Stimulated activated CD4-positive, alpha-beta T cell treated with anti-CD3 and anti-CD28 coated beads, Interleukin-1b, Interleukin-23, amount 100 ng/mL, for 4 hours (primary cell): ENCODE measurements around the gene PCDHGA12.
A peak's percentile ranks its signal among the peaks of the same experiment; 100 is the strongest.
"Not testable (repeated sequence)": the region's sequence is repeated elsewhere in the genome, so short reads cannot be mapped to it uniquely, and the experiment has no call there.

ENCODE experiments used
- DNase-seq, 2 donors: peaks; one replicate each; pipeline ENCODE4 v3.0.0-alpha.2; 2020; ENCODE audit warnings: low read depth in 2 of 2

PCDHGA12 gene

GRCh38 chr5:141430332-141431113 is at the start of gene PCDHGA12:
Gene PCDHGA12 (plus strand): TSS chr5:141430507. CDS start chr5:141430760, 253 bp downstream.
- no peak for DNase-seq

- no peak for DNase-seq
These were observed 47.6 kb upstream of the PCDHGA12 start, which contains the start of gene PCDHGA7 for GRCh38 chr5:141382469-141383294. Gene PCDHGA7 (plus strand): TSS chr5:141382742. CDS start chr5:141382900, 158 bp downstream.

GRCh38 chr5:141383345-141383744 is 47.0 kb upstream of the PCDHGA12 start:
- no peak for DNase-seq

GRCh38 chr5:141384471-141385267 is 45.6 kb upstream of the PCDHGA12 start:
- DNase-seq = no peak

- not testable (repeated sequence) for DNase-seq
These were observed 42.6 kb upstream of the PCDHGA12 start, which contains the start of gene PCDHGB4 for GRCh38 chr5:141387557-141388311. Gene PCDHGB4 (plus strand): TSS chr5:141387698. CDS start chr5:141387885, 187 bp downstream.

- no peak for DNase-seq
These were observed 41.6 kb upstream of the PCDHGA12 start for GRCh38 chr5:141388661-141389060.

- DNase-seq = no peak
These were observed 40.9 kb upstream of the PCDHGA12 start for GRCh38 chr5:141389153-141390042.

- no peak for DNase-seq
These were observed 37.7 kb upstream of the PCDHGA12 start, which contains the start of gene PCDHGA8 for GRCh38 chr5:141392429-141393198. Gene PCDHGA8 (plus strand): TSS chr5:141392633. CDS start chr5:141392814, 181 bp downstream.

- DNase-seq = no peak
These were observed 37.0 kb upstream of the PCDHGA12 start for GRCh38 chr5:141393267-141393666.

- DNase-seq = not testable (repeated sequence)
These were observed 35.7 kb upstream of the PCDHGA12 start for GRCh38 chr5:141394401-141395187.

GRCh38 chr5:141397756-141398551 is 32.4 kb upstream of the PCDHGA12 start, which contains the start of gene PCDHGB5:
Gene PCDHGB5 (plus strand): TSS chr5:141397947. CDS start chr5:141398128, 181 bp downstream.
- DNase-seq = peak in 1 of 2 donors; percentile 24

GRCh38 chr5:141398608-141399007 is 31.7 kb upstream of the PCDHGA12 start:
- no peak for DNase-seq

GRCh38 chr5:141399555-141400258 is 30.6 kb upstream of the PCDHGA12 start:
- DNase-seq = no peak

- DNase-seq = no peak
These were observed 27.6 kb upstream of the PCDHGA12 start, which contains the start of gene PCDHGA9 for GRCh38 chr5:141402553-141403243. Gene PCDHGA9 (plus strand): TSS chr5:141402778. CDS start chr5:141402953, 175 bp downstream.

- no peak for DNase-seq
These were observed 26.9 kb upstream of the PCDHGA12 start for GRCh38 chr5:141403387-141403786.
